SIG-M5 (cell line): ENCODE results near the gene UBD.

Experiments
- DNase-seq: peaks from one replicate; lab custom pipeline; 2025; lab: John Stamatoyannopoulos, UW

Gene UBD

GRCh38 chr6:29521006-29521680 is 38.4 kb downstream of the UBD start:
- no peak for DNase-seq

- no peak for DNase-seq
Measured at GRCh38 chr6:29520232-29520631, 39.3 kb downstream of the UBD start.

- no peak for DNase-seq
Measured at GRCh38 chr6:29519291-29520010, 40.1 kb downstream of the UBD start.

- no peak for DNase-seq
Measured at GRCh38 chr6:29517728-29518440, 41.6 kb downstream of the UBD start.

GRCh38 chr6:29517245-29517644 is 42.3 kb downstream of the UBD start:
- no peak for DNase-seq

GRCh38 chr6:29516108-29516507 is 43.4 kb downstream of the UBD start:
- DNase-seq, result no peak

- no peak for DNase-seq
Measured at GRCh38 chr6:29510746-29511300, 48.7 kb downstream of the UBD start.

- DNase-seq, result no peak
Measured at GRCh38 chr6:29510202-29510601, 49.3 kb downstream of the UBD start.

GRCh38 chr6:29509711-29510110 is 49.8 kb downstream of the UBD start:
- DNase-seq, result no peak

- no peak for DNase-seq
Measured at GRCh38 chr6:29509239-29509638, 50.3 kb downstream of the UBD start.

- no peak for DNase-seq
Measured at GRCh38 chr6:29507319-29507718, 52.2 kb downstream of the UBD start.

GRCh38 chr6:29506446-29507067 is 53.0 kb downstream of the UBD start:
- DNase-seq, result no peak

GRCh38 chr6:29505808-29506207 is 53.7 kb downstream of the UBD start:
- DNase-seq, result no peak
